HepG2 (cell line): ENCODE data around the gene FAM222B. TPM values are rescaled to one million over a fixed set of nuclear protein-coding genes. Genes with fewer than 3 reads are reported as not detected.

ENCODE experiments used
- CENPBD1 ChIP-seq: sonication (generic); formaldehyde crosslinking; IDR thresholded peaks from 2 replicates; pipeline ENCODE4 v1.8.0; 2022; ENCODE audit warnings: missing genetic modification reagents, low read depth, mild to moderate bottlenecking, borderline replicate concordance
- CREB1 ChIP-seq, 2 experiments: fragments of 450-650 bp in 1 of 2; IDR thresholded peaks; 2 replicates each; pipeline ENCODE4 v1.6.1; 2016 to 2017; ENCODE audit warnings: control low read depth in 1 of 2, mild to moderate bottlenecking in 1 of 2, missing compliant biosample characterization in 1 of 2, missing genetic modification characterization in 1 of 2
- DPF2 ChIP-seq: sonication (generic); formaldehyde crosslinking; IDR thresholded peaks from 2 replicates; pipeline ENCODE4 v1.4.0; 2020; ENCODE audit warnings: mild to moderate bottlenecking, low read depth, missing genetic modification reagents, borderline replicate concordance
- DRAP1 ChIP-seq: IDR thresholded peaks from 2 replicates; pipeline ENCODE4 v1.6.1; 2016; ENCODE audit warnings: missing genetic modification reagents, missing compliant biosample characterization
- KDM5B ChIP-seq: sonication (generic); formaldehyde crosslinking; IDR thresholded peaks from 2 replicates; pipeline ENCODE4 v1.4.0; 2020; ENCODE audit warnings: missing genetic modification reagents, mild to moderate bottlenecking, borderline replicate concordance
- MIER3 ChIP-seq: IDR thresholded peaks from 2 replicates; pipeline ENCODE4 v1.6.1; 2016; ENCODE audit warnings: missing compliant biosample characterization, borderline replicate concordance
- PHF21A ChIP-seq: sonication (generic); formaldehyde crosslinking; IDR thresholded peaks from 2 replicates; pipeline ENCODE4 v1.5.0; 2020; ENCODE audit warnings: mild to moderate bottlenecking, missing genetic modification reagents
- RAD21 ChIP-seq: fragments of 450-650 bp; formaldehyde crosslinking; IDR thresholded peaks from 2 replicates; pipeline ENCODE4 v1.5.0; 2020; ENCODE audit warnings: mild to moderate bottlenecking
- RERE ChIP-seq: IDR thresholded peaks from 2 replicates; pipeline ENCODE4 v1.6.1; 2016; ENCODE audit warnings: low read depth, missing genetic modification reagents, missing compliant biosample characterization
- TEAD2 ChIP-seq: sonication (generic); formaldehyde crosslinking; IDR thresholded peaks from 2 replicates; pipeline ENCODE4 v1.9.0; 2021; ENCODE audit warnings: missing genetic modification reagents
- YY1 ChIP-seq: IDR thresholded peaks from 2 replicates; pipeline ENCODE4 v1.6.1; 2011; ENCODE audit warnings: low read length, low read depth, moderate library complexity, mild to moderate bottlenecking; ENCODE audit not compliant: insufficient read depth, insufficient replicate concordance
- ZBTB4 ChIP-seq: sonication (generic); formaldehyde crosslinking; IDR thresholded peaks from 2 replicates; pipeline ENCODE4 v1.4.0; 2020; ENCODE audit warnings: missing genetic modification reagents, mild to moderate bottlenecking, borderline replicate concordance
- ZKSCAN5 ChIP-seq: sonication (generic); formaldehyde crosslinking; IDR thresholded peaks from 2 replicates; pipeline ENCODE4 v1.5.1; 2020; ENCODE audit warnings: mild to moderate bottlenecking, missing genetic modification reagents
- ZNF160 ChIP-seq: sonication (generic); formaldehyde crosslinking; IDR thresholded peaks from 2 replicates; pipeline ENCODE4 v1.8.0; 2022; ENCODE audit warnings: mild to moderate bottlenecking, inconsistent platforms, missing genetic modification reagents
- ZNF275 ChIP-seq: sonication (generic); formaldehyde crosslinking; IDR thresholded peaks from 2 replicates; pipeline ENCODE4 v1.8.0; 2022; ENCODE audit warnings: missing genetic modification reagents, mild to moderate bottlenecking, inconsistent platforms, borderline replicate concordance
- ZNF317 ChIP-seq: sonication (generic); formaldehyde crosslinking; IDR thresholded peaks from 2 replicates; pipeline ENCODE4 v1.5.0; 2020; ENCODE audit warnings: mild to moderate bottlenecking, missing genetic modification reagents
- ZNF350 ChIP-seq: sonication (generic); formaldehyde crosslinking; IDR thresholded peaks from 2 replicates; pipeline ENCODE4 v1.4.0; 2020; ENCODE audit warnings: mild to moderate bottlenecking, low read depth, missing genetic modification reagents, borderline replicate concordance
- polyA plus RNA-seq, 8 experiments: library from polyadenylated mRNA; depleted of rRNA in 3 of 8; stranded (reverse) in 7 of 8; unstranded in 1 of 8; fragments of >200 nt; fragmentation: Illumina TruSeq in 4 of 8; extraction: Trizol in 4 of 8; gene quantifications; 2 replicates each; pipeline versions ENCODE4 v1.2.1 to v1.2.3, GENCODE V29; 2011 to 2016; ENCODE audit warnings: low read depth in 4 of 8, missing spikeins in 1 of 8, mixed read lengths in 1 of 8; ENCODE audit not compliant: insufficient read depth in 1 of 8
- total RNA-seq, 5 experiments: library from RNA; depleted of rRNA; stranded (reverse); fragments of >200 nt; fragmentation: Illumina TruSeq; extraction: Trizol; gene quantifications; 2 replicates each; pipeline ENCODE4 v1.2.3, GENCODE V29; 2016; ENCODE audit warnings: low read depth in 1 of 5

The FAM222B gene
- total and polyA plus RNA-seq, 2 of the 13 experiments (the other 11 are each of a cell fraction or from before 2014, with no cell fraction given) = 3.5 to 7.3 TPM

- peak; percentile 38; the same call in 1 of the 2 replicates for TF ChIP-seq KDM5B
- peak; percentile 34; the same call in 1 of the 2 replicates for TF ChIP-seq DRAP1 (CRISPR knock-in tag)
- no peak for TF ChIP-seq DPF2 (CRISPR knock-in tag)
- TF ChIP-seq CENPBD1 (CRISPR knock-in tag) = no peak
- no peak for TF ChIP-seq ZKSCAN5
- no peak for TF ChIP-seq YY1
- 0 out of 2 replicates have a peak, but pooled peaks have one; percentile 22 for TF ChIP-seq RAD21
- no peak for TF ChIP-seq TEAD2 (CRISPR knock-in tag)
- no peak for TF ChIP-seq RERE (CRISPR knock-in tag)
- TF ChIP-seq ZNF160 (CRISPR knock-in tag) = no peak
- 0 out of 2 replicates have a peak, but pooled peaks have one; percentile 11 for TF ChIP-seq ZNF350 (CRISPR knock-in tag)
- peak; percentile 56; the same call in 1 of the 2 replicates for TF ChIP-seq CREB1 (IDR thresholded peaks at IDR 0.05)
- no peak for TF ChIP-seq CREB1 (CRISPR knock-in tag; IDR thresholded peaks at IDR 0.05)
- TF ChIP-seq ZBTB4 (CRISPR knock-in tag) = peak; percentile 39; the same call in 1 of the 2 replicates
- TF ChIP-seq PHF21A (CRISPR knock-in tag) = peak; percentile 38; the same call in 1 of the 2 replicates
- TF ChIP-seq MIER3 (CRISPR knock-in tag) = no peak; the same call in 1 of the 2 replicates
- TF ChIP-seq ZNF317 (CRISPR knock-in tag) = no peak
- TF ChIP-seq ZNF275 (CRISPR knock-in tag) = no peak
Measured at GRCh38 chr17:28812091-28812747, 30.4 kb downstream of the FAM222B start (continued).
